ENCODE results near the gene P2RY6. TPM values are rescaled to one million over a fixed set of nuclear protein-coding genes. Genes with fewer than 3 reads are reported as not detected.
A peak's percentile ranks its signal among the peaks of the same experiment; 100 is the strongest.

Gene P2RY6
- total RNA-seq, 4 donors from 2014 or later: 0.78 to 2.8 (median 1.1) TPM; not detected in 1

DNA sequence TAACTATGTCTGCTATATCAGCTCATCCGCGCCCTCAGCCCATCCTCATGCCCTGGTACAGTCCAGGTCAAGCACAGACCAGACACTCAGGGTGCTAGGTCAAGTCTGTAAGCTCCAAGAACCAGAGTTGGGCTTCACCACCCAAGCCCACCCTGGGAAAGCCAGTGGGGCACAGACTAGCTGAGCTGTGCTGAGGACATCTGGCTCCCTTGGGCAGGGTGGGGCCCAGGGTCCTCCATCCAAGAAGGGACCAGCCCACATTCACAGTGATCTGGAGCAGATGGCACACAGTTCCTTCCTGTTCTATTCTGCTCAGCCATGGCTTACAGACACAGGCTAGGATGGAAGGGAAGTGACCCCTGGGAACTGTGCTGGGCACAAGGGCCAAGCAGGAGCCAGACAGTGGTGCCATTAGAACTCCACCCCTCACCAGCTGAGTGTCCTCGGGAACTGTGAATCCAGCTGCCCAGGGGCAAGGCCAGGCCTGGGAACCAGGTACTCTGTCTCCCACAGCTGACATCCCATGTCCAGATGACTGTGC, 9.1 kb downstream of the P2RY6 start:
- H3K27me3 ChIP-seq: no peaks in the 10 kb centered on the region
- no peaks in the 10 kb centered on the region for H3K9me3 ChIP-seq
- no peak for TF ChIP-seq POLR2A (IDR thresholded peaks at IDR 0.05)
- TF ChIP-seq, protein P1, sequence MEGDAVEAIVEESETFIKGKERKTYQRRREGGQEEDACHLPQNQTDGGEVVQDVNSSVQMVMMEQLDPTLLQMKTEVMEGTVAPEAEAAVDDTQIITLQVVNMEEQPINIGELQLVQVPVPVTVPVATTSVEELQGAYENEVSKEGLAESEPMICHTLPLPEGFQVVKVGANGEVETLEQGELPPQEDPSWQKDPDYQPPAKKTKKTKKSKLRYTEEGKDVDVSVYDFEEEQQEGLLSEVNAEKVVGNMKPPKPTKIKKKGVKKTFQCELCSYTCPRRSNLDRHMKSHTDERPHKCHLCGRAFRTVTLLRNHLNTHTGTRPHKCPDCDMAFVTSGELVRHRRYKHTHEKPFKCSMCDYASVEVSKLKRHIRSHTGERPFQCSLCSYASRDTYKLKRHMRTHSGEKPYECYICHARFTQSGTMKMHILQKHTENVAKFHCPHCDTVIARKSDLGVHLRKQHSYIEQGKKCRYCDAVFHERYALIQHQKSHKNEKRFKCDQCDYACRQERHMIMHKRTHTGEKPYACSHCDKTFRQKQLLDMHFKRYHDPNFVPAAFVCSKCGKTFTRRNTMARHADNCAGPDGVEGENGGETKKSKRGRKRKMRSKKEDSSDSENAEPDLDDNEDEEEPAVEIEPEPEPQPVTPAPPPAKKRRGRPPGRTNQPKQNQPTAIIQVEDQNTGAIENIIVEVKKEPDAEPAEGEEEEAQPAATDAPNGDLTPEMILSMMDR (IDR thresholded peaks at IDR 0.05 in 4 of 5, conservative IDR thresholded peaks at IDR 0.05 in 1 of 5): no peak
- no peaks in the 10 kb centered on the region for H3K4me1 ChIP-seq
- H3K36me3 ChIP-seq: no peaks in the 10 kb centered on the region
- ATAC-seq: peak in 1 of 2 donors; percentile 37
- peak in 1 of 2 donors; percentile 33 for DNase-seq
- in situ Hi-C loops (cut with MboI; ENCODE audit: low sequenced_read_pairs in 4 of 4) (loop anchor here (25.0 kb wide), 1 partner anchor 444 kb away; no protein-coding TSS in a partner anchor), intact Hi-C loops (cut with DNase I; ENCODE audit: low total_unique reads) (no loop called here)
- H3K27ac ChIP-seq: no peak overlapping the region
- no peak overlapping the region for H3K4me3 ChIP-seq

DNA sequence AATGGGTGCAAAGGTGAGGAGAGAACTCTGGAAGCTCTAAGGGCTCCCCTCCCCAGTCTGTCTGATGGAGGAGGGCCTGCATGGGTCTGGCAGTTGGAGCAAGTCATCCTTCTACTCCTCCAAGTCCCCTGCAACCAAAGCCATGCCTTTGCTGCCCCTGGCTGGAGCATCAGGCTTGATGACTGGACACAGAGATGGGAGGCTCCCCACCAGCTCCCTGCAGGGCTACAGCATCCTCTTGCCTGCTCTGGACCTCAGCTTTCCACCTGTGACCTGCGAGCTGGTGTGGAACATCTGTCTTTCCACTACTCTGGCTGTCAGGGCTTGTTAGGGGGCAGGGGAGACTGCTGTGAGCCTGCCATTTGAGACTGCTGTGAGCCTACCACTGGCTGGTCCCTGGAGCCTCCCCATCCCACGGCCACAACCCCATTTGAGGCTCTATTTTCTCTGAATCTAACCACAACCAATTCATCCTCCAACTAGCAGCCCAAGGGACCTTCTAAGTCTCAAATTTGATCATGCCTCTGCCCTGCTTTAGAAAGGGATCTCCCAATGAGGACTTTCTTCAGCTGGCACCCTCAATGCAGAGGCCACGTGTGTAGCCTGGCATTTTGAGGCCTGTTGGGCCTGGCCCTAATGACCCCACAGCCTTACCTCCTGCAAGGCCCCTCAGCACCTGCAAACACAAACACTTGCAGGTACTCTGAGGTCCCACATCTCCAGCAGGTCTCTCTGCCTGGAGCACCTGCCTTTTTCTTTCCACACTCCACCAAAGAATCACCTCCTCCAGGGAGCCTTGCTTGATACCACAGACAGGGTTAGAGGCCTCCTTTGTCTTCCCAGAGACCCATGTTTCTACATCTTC, 9.9 kb downstream of the P2RY6 start:
- TF ChIP-seq, protein P1 (IDR thresholded peaks at IDR 0.05 in 4 of 5, conservative IDR thresholded peaks at IDR 0.05 in 1 of 5): no peak
- no peak for TF ChIP-seq POLR2A (IDR thresholded peaks at IDR 0.05)
- Histone ChIP-seq H3K4me3 (no peak overlapping the region), H3K27ac (no peak overlapping the region), H3K36me3 (no peaks in the 10 kb centered on the region), H3K4me1 (no peaks in the 10 kb centered on the region), H3K9me3 (no peaks in the 10 kb centered on the region), H3K27me3 (no peaks in the 10 kb centered on the region)
- in situ Hi-C loops (cut with MboI; ENCODE audit: low sequenced_read_pairs in 4 of 4) (loop anchor here (25.0 kb wide), 1 partner anchor 445 kb away; no protein-coding TSS in a partner anchor), intact Hi-C loops (cut with DNase I; ENCODE audit: low total_unique reads) (no loop called here)
- no peak for ATAC-seq
- no peak for DNase-seq

DNA sequence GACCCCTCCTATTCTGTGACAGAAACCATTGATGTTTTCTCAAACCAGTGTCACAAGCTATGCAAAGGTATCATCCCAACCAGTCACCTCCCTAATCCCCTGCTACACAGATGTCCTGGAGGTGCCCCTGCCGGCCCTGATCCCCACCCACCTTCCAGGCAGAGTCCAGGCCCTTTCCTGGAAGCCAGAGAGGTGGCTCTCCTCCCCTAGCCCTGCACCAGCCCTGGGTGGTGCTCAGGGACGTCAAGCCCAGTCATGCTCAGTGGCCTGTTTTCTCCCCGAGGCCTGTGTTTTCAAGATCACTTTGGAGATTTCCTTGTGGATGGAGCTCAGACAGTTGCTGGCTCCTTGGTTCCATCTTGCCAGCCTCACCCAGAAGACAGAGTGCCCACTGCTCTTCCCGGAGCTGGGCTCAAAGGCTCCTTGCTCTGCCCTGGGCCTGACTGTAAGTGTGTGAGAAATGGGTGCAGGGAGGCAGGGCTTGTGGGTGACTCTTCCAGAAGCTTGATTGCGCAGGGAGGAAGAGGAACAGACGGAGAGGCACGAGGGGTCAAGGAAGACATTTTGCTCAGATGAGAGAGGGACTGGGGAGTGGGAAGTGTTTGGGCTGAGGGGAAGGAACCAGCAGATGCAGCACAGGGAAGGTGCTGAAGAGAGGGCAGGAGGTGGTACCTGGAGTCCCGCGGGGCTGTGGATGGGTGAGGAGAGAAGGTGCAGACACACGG, 11.3 kb downstream of the P2RY6 start:
- ATAC-seq: no peak
- H3K9me3 ChIP-seq: no peaks in the 10 kb centered on the region
- no peak overlapping the region for H3K27ac ChIP-seq
- TF ChIP-seq, protein P1 (IDR thresholded peaks at IDR 0.05 in 4 of 5, conservative IDR thresholded peaks at IDR 0.05 in 1 of 5): no peak
- no peak for TF ChIP-seq POLR2A (IDR thresholded peaks at IDR 0.05)
- no peak for DNase-seq
- H3K36me3 ChIP-seq: no peaks in the 10 kb centered on the region
- H3K4me1 ChIP-seq: no peaks in the 10 kb centered on the region
- no peak overlapping the region for H3K4me3 ChIP-seq
- H3K27me3 ChIP-seq: no peaks in the 10 kb centered on the region
- in situ Hi-C loops (cut with MboI; ENCODE audit: low sequenced_read_pairs in 4 of 4) (loop anchor here (25.0 kb wide), 1 partner anchor 446 kb away; no protein-coding TSS in a partner anchor), intact Hi-C loops (cut with DNase I; ENCODE audit: low total_unique reads) (no loop called here)

DNA sequence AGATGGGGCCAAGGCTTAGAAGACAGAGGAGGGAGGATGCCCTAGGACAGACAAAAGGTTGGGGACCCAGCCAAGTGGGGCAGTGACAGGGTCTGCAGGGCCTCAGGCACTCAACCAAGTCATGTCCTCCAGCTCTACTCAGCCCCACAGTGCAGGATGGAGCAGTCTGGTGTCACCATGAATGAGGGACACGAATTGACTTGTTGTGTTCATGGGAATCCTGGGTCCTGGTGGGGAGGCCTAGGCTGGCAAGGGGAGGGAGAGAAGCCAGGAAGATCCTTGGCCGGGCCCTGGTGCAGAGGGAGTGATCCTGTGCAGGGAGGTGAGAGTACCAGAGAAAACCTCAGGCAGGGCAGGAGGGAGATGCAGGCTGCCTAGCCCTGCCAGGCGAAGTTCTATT, 12.0 kb downstream of the P2RY6 start:
- H3K36me3 ChIP-seq: no peaks in the 10 kb centered on the region
- ATAC-seq (no peak), DNase-seq (no peak)
- H3K9me3 ChIP-seq: no peaks in the 10 kb centered on the region
- peaks cover under 1 to 2% of the 10 kb centered on the region in 2 donors for H3K4me1 ChIP-seq
- no peak overlapping the region for H3K27ac ChIP-seq
- in situ Hi-C loops (cut with MboI; ENCODE audit: low sequenced_read_pairs in 4 of 4) (loop anchor here (25.0 kb wide), 1 partner anchor 447 kb away; no protein-coding TSS in a partner anchor), intact Hi-C loops (cut with DNase I; ENCODE audit: low total_unique reads) (no loop called here)
- TF ChIP-seq, protein P1 (IDR thresholded peaks at IDR 0.05 in 4 of 5, conservative IDR thresholded peaks at IDR 0.05 in 1 of 5): no peak
- TF ChIP-seq POLR2A (IDR thresholded peaks at IDR 0.05): no peak
- no peak overlapping the region for H3K4me3 ChIP-seq
- H3K27me3 ChIP-seq: no peaks in the 10 kb centered on the region
